GM18867 (cell line): ENCODE data around the gene CACNA1H.
"Not testable (repeated sequence)": the region's sequence is repeated elsewhere in the genome, so short reads cannot be mapped to it uniquely, and the experiment has no call there.

Source experiments
- ATAC-seq: cut with Tn5 transposase; IDR thresholded peaks from one replicate; pipeline ENCODE4 v1.9.1; 2021; ENCODE audit warnings: mild to moderate bottlenecking, moderate library complexity; ENCODE audit not compliant: unreplicated experiment

Gene CACNA1H

GRCh38 chr16:1263591-1264344, 110.9 kb downstream of the CACNA1H start:
- ATAC-seq = no peak

GRCh38 chr16:1264345-1265089, 111.6 kb downstream of the CACNA1H start:
- no peak for ATAC-seq

DNA sequence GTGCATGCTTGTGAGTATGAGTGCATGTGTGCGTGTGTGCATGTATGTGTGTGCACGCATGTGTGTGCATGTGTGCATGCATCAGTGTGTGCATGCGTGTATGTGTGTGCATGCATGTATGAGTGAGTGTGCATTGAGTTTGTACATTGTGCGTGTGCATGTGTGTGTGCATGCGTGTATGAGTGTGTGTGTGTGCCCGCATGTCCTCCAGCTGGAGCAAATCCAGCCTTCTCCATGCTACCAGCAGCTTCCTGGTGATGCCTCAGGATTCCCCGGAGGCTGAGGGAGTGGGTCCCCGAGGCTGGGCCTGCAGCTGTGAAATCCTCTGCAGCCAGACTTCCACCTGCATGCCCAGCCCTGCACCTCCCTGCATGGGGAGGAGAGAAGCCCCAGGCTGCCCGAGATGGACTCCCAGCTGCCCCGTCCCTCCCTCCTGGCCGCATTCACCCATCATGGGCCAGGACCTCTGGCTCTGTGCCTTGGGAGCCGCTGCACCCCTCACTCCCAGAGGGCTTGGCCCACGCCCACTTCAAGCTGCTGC, 112.3 kb downstream of the CACNA1H start:
- no peak for ATAC-seq

DNA sequence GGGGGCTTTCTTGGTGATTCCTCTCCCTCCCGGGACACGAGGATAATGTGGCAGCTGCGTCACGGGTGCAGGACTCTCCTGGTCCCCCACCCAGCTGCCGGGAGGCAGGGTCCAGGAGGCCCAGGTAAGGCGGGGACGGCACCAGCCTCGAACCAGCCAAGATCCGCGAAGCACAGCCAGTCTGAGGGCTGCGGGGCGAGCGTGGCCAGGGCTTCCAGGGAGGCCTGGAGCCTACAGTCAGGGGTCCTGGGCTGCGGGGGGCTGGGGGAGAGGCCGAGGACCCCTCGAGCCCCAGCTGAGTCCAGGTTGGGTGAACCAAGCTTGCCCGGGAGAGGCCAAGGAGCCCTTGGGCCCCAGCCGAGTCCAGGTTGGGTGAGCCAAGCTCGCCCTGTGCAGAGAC, 112.9 kb downstream of the CACNA1H start:
- ATAC-seq = no peak

DNA sequence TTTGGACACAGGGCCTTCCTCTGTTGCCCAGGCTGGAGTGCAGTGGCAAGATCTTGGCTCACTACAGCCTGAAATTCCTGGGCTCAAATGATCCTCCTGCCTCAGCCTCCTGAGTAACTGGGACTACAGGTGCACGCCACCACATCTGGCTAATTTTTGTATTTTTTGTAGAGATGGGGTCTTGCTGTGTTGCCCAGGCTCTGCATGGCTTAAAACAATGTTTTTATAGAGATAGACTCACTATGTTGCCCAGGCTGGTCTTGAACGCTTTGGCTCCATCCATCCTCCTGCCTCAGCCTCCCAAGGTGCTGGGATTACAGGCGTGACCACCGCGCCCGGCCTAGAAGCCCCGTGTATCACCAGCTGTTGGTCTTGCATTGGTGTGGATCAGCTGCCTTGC, 116.5 kb downstream of the CACNA1H start:
- ATAC-seq = not testable (repeated sequence)

DNA sequence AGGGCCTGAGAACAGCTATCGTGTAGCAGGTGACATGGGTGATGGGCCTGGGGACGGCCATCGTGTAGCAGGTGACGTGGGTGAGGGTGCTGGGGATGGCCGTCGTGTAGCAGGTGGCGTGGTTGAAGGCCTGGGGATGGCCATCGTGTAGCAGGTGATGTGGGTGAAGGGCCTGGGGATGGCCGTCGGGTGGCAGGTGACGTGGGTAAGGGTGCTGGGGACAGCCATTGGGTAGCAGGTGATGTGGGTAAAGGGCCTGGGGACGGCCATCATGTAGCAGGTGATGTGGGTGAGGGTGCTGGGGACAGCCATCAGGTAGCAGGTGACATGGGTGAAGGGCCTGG, 118.4 kb downstream of the CACNA1H start:
- ATAC-seq = no peak
